ENCODE measurements around the gene TRIM34.

- no peak for TF ChIP-seq CTCF (IDR thresholded peaks at IDR 0.05)
- TF ChIP-seq POLR2A (IDR thresholded peaks at IDR 0.05; ENCODE audit: low read length): no peak
- no peak for TF ChIP-seq REST (IDR thresholded peaks at IDR 0.05)
- no peak for TF ChIP-seq HDAC2 (IDR thresholded peaks at IDR 0.05)
- TF ChIP-seq NR3C1 (IDR thresholded peaks at IDR 0.05): no peak
- no peak for TF ChIP-seq ESRRA (IDR thresholded peaks at IDR 0.05; ENCODE audit: borderline replicate concordance, low read length)
These were observed 32.2 kb upstream of the TRIM34 start for GRCh38 chr11:5592615-5593014.
